Caco-2 (cell line): ENCODE data around the gene KRTAP4-11. TPM values are rescaled to one million over a fixed set of nuclear protein-coding genes. Genes with fewer than 3 reads are reported as not detected.
"Not testable (repeated sequence)": the region's sequence is repeated elsewhere in the genome, so short reads cannot be mapped to it uniquely, and the experiment has no call there.

Experiments
- BruUV-seq: library from RNA; stranded (reverse); fragments of 400-500 nt; replicated peaks from 2 replicates; lab custom pipeline; 2021; lab: Mats Ljungman, UMichigan
- CTCF ChIA-PET: fragments of 300-600 bp; sonication (Branson Sonifier 250); formaldehyde crosslinking; loops from one replicate; lab custom pipeline; 2022; ENCODE audit warnings: antibody characterized with exemption; lab: Charles Lee
- POLR2A ChIA-PET: fragments of 300-600 bp; sonication (Branson Sonifier 250); formaldehyde crosslinking; loops from one replicate; lab custom pipeline; 2022; ENCODE audit warnings: antibody characterized with exemption; lab: Charles Lee
- DNase-seq, 2 experiments: peaks; one replicate each; pipeline versions ENCODE4 v3.0.0 to v3.0.0-alpha.2; 2020 to 2022
- H3K27me3 ChIP-seq: replicated peaks from 2 replicates; pipeline ENCODE4 v1.6.0; 2011; ENCODE audit warnings: low read length; ENCODE audit not compliant: control insufficient read depth, insufficient read depth
- H3K36me3 ChIP-seq: 2 replicates; pipeline ENCODE4 v1.5.1; 2011; ENCODE audit warnings: low read length; ENCODE audit not compliant: control insufficient read depth, insufficient read depth
- H3K4me1 ChIP-seq: fragments of 250-450 bp; sonication (Bioruptor Pico); 2 replicates; pipeline ENCODE4 v1.5.1; 2020; ENCODE audit warnings: mild to moderate bottlenecking
- H3K4me3 ChIP-seq: 2 replicates; pipeline ENCODE4 v1.5.1; 2011; ENCODE audit warnings: low read depth, mild to moderate bottlenecking, control low read depth, low read length
- H3K9me3 ChIP-seq: fragments of 250-450 bp; sonication (Bioruptor Pico); 2 replicates; pipeline ENCODE4 v1.5.1; 2020; ENCODE audit warnings: mild to moderate bottlenecking, moderate library complexity
- H3K27ac Mint-ChIP-seq: one replicate; pipeline ENCODE4 v1.8.0; 2022; ENCODE audit warnings: mixed read lengths; ENCODE audit not compliant: unreplicated experiment
- H3K27me3 Mint-ChIP-seq: one replicate; pipeline ENCODE4 v1.8.0; 2022; ENCODE audit warnings: mixed read lengths; ENCODE audit not compliant: insufficient read depth, unreplicated experiment
- H3K36me3 Mint-ChIP-seq: one replicate; pipeline ENCODE4 v1.8.0; 2022; ENCODE audit warnings: mild to moderate bottlenecking, mixed read lengths; ENCODE audit not compliant: insufficient read depth, unreplicated experiment
- H3K4me1 Mint-ChIP-seq: one replicate; pipeline ENCODE4 v1.8.0; 2022; ENCODE audit warnings: low read depth, mixed read lengths; ENCODE audit not compliant: unreplicated experiment
- H3K4me3 Mint-ChIP-seq: one replicate; pipeline ENCODE4 v1.8.0; 2022; ENCODE audit warnings: mild to moderate bottlenecking, moderate library complexity, mixed read lengths; ENCODE audit not compliant: unreplicated experiment
- H3K9me3 Mint-ChIP-seq: one replicate; pipeline ENCODE4 v1.8.0; 2022; ENCODE audit warnings: mixed read lengths; ENCODE audit not compliant: unreplicated experiment
- intact Hi-C: fragments of 100-400 bp; cut with micrococcal nuclease; formaldehyde crosslinking; loops from one replicate; pipeline ENCODE4 v1.10.0; 2022; ENCODE audit not compliant: unreplicated experiment
- total RNA-seq: library from RNA; stranded (reverse); gene quantifications from 2 replicates; pipeline ENCODE4 v1.2.3, GENCODE V29; 2022
- TF ChIP-seq, protein P1 (sequence below), 2 experiments: fragments of 200-600 bp in 1 of 2; IDR thresholded peaks; 1 replicate in 1 of 2; 2 replicates in 1 of 2; pipeline versions ENCODE4 v1.5.1 to v1.8.0; 2011 to 2022; ENCODE audit warnings: antibody characterized with exemption in 1 of 2, control low read depth in 1 of 2, inconsistent platforms in 1 of 2, low read depth in 1 of 2, low read length in 1 of 2, mild to moderate bottlenecking in 1 of 2, moderate library complexity in 1 of 2; ENCODE audit not compliant: insufficient read depth in 1 of 2, severe bottlenecking in 1 of 2, unreplicated experiment in 1 of 2

The KRTAP4-11 gene
- total RNA-seq, 1 experiment from 2014 or later, result not detected

DNA sequence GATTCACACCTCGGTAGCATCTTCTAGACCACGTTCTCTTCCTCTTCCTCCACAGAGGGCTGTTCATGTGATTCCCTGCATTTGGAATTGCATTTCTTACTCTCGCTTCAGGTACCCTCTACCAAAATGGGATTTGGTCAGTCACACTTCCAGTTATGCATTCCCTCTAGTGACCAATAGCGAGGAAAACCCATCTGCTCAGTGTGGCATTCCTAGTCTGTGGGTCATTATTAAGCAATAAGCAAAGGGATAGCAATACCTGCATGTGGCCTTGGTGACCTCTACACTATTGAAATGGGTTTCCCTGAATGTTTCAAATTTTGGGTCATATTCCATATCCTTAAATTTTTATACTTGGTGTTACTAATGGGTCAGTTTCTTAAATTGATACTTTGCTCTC is 31.9 kb upstream of the KRTAP4-11 start:
- no peaks in the 10 kb centered on the region for H3K27me3 Mint-ChIP-seq
- no peak for DNase-seq
- intact Hi-C loops, result no loop called here
- Histone ChIP-seq H3K9me3 (no peaks in the 10 kb centered on the region), H3K27me3 (no peaks in the 10 kb centered on the region), H3K4me1 (no peaks in the 10 kb centered on the region), H3K4me3 (no peak overlapping the region), H3K36me3 (no peaks in the 10 kb centered on the region)
- H3K36me3 Mint-ChIP-seq, result no peaks in the 10 kb centered on the region
- ChIA-PET CTCF (no interaction called here), POLR2A (no interaction called here)
- no peak overlapping the region for H3K27ac Mint-ChIP-seq
- no peaks in the 10 kb centered on the region for H3K4me1 Mint-ChIP-seq
- TF ChIP-seq, protein P1, sequence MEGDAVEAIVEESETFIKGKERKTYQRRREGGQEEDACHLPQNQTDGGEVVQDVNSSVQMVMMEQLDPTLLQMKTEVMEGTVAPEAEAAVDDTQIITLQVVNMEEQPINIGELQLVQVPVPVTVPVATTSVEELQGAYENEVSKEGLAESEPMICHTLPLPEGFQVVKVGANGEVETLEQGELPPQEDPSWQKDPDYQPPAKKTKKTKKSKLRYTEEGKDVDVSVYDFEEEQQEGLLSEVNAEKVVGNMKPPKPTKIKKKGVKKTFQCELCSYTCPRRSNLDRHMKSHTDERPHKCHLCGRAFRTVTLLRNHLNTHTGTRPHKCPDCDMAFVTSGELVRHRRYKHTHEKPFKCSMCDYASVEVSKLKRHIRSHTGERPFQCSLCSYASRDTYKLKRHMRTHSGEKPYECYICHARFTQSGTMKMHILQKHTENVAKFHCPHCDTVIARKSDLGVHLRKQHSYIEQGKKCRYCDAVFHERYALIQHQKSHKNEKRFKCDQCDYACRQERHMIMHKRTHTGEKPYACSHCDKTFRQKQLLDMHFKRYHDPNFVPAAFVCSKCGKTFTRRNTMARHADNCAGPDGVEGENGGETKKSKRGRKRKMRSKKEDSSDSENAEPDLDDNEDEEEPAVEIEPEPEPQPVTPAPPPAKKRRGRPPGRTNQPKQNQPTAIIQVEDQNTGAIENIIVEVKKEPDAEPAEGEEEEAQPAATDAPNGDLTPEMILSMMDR (IDR thresholded peaks at IDR 0.05; ENCODE audit: insufficient read depth in 1 of 2, low read depth in 1 of 2, low read length in 1 of 2, severe bottlenecking in 1 of 2, unreplicated experiment in 1 of 2), result no peak
- H3K9me3 Mint-ChIP-seq, result peaks cover 5% of the 10 kb centered on the region
- H3K4me3 Mint-ChIP-seq, result no peak overlapping the region
- no TSS peak for BruUV-seq

DNA sequence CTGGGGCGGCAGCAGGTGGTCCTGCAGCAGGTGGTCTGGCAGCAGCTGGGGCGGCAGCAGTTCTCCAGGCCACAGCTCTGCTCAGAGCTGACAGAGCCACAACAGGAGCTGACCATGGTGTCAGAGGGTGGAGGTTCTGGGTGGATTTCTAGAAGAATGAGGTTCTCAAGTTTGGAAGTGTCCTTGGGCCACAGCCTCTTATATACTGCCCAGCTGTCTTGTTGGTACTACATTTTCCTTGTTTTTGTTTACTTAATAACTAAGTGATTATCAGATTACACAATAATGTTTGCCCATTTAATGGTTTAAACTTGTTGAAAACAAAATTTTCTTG is 31.4 kb upstream of the KRTAP4-11 start, which contains the start of gene KRTAP4-5:
KRTAP4-5 (minus strand) TSS at position 174 of the 334 bp plus-strand sequence; CDS start at position 116, 58 bp downstream.
- H3K4me3 Mint-ChIP-seq, result no peak within 1 kb of the TSS

DNA sequence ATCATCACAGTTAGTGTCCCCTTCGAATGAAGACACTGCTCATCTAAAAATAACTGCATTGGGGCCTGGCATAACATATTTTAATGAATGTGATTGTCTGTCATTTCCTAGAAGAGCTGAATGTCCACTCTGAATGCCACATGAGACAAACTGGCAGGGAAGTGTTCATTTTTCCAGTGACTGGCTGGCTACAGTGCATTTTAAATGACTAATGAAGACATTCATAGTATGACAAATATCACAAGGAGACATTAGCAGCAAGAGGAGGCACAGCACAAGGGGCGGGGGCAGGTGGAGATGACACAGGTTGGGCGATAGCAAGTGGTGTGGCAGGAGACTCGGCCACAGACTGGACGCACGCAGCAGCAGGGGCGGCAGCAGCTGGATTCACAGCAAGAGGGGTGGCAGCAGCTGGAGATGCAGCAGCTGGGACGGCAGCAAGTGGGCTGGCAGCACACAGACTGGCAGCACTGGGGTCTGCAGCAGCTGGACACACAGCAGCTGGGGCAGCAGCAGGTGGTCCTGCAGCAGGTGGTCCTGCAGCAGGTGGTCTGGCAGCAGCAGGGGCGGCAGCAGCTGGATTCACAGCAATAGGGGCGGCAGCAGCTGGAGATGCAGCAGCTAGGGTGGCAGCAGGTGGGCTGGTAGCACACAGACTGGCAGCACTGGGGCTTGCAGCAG is 30.9 kb upstream of the KRTAP4-11 start:
- H3K36me3 ChIP-seq, POLR2A ChIA-PET, H3K4me1 ChIP-seq, DNase-seq, CTCF ChIA-PET, intact Hi-C loops, BruUV-seq, H3K4me3 ChIP-seq, H3K27me3 Mint-ChIP-seq, H3K4me3 Mint-ChIP-seq, H3K9me3 ChIP-seq, H3K36me3 Mint-ChIP-seq, H3K27ac Mint-ChIP-seq, H3K27me3 ChIP-seq, H3K4me1 Mint-ChIP-seq: not testable (repeated sequence)
- H3K9me3 Mint-ChIP-seq, result peaks cover 12% of the 10 kb centered on the region

More for the DNA sequence above, 31.4 kb upstream of the KRTAP4-11 start, which contains the start of gene KRTAP4-5:
- Histone ChIP-seq H3K4me1 (no peaks in the 10 kb centered on the region), H3K27me3 (no peaks in the 10 kb centered on the region), H3K9me3 (no peaks in the 10 kb centered on the region), H3K4me3 (no peak within 1 kb of the TSS), H3K36me3 (no peaks in the 10 kb centered on the region)
- ChIA-PET POLR2A (no interaction called here), CTCF (no interaction called here)
- Mint-ChIP-seq H3K4me1 (no peaks in the 10 kb centered on the region), H3K9me3 (peaks cover 9% of the 10 kb centered on the region), H3K27ac (no peak within 1 kb of the TSS), H3K36me3 (no peaks in the 10 kb centered on the region), H3K27me3 (no peaks in the 10 kb centered on the region)
- no TSS peak for BruUV-seq
- no peak for DNase-seq
- intact Hi-C loops, result no loop called here
- TF ChIP-seq, protein P1 (IDR thresholded peaks at IDR 0.05; ENCODE audit: insufficient read depth in 1 of 2, low read depth in 1 of 2, low read length in 1 of 2, severe bottlenecking in 1 of 2, unreplicated experiment in 1 of 2), result no peak
